HG03575 (cell line): ENCODE data around the gene FAM240B.

ENCODE experiments used
- ATAC-seq: cut with Tn5 transposase; IDR thresholded peaks from one replicate; pipeline ENCODE4 v1.9.1; 2021; ENCODE audit not compliant: unreplicated experiment, insufficient number of reproducible peaks, low FRiP score; ENCODE audit errors: extremely low read depth

The FAM240B gene

DNA sequence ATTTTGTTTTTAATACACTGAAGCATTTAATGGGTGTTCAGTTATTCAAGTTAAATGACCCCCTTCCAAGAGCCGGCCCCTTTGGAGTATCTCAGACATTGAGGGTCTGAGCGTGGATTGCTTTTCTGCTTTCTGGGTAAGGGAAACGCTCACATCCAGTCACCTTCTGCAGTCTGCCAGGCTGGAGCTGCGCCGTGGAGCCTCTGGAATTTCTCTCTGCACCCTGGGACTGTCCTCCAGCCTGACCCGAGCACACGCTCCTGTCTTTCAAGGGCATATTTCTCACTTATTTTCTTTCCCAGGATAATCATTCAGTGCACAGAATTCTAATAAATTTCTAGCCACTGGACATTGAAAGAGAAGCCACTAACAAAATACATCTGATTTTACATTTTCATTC lies 13.4 kb downstream of the FAM240B start:
- no peak for ATAC-seq

DNA sequence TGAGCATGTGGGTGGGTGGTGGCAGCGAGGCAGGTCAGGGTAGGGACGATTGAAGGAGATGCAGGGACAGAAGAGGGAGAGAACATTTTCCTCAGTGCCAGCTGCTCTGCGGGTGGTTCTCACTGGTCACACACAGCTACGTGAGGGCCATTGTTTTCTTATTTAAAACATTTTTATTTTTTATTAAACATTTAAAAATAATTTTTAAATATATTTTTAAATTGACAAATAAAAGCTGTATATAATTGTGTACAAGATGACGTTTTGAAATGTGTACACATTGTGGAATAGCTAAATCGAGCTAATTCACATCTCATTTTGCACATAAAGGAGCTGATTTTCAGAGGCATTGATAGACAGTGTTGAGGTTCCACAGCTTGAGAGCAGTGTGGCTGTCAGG lies 14.0 kb downstream of the FAM240B start:
- ATAC-seq, result no peak

DNA sequence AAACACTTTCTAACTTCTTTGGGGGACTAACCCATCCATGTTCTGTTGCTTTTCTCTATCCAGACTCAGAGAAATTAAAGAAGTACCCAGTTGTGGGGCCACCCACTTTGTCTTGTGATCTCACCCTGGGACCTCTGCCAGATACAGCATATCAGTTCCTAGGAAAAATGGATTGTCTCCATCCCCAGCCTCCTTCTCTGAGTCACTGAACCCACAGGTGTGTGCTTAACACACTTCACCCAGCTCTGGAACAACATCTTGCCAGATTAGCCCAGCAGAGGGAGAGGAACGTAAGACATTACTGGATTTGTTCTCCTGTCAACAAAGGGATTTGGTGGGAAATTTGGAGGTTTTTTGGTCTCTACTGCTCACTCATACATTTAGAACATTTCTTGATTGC lies 19.2 kb downstream of the FAM240B start:
- ATAC-seq, result no peak

DNA sequence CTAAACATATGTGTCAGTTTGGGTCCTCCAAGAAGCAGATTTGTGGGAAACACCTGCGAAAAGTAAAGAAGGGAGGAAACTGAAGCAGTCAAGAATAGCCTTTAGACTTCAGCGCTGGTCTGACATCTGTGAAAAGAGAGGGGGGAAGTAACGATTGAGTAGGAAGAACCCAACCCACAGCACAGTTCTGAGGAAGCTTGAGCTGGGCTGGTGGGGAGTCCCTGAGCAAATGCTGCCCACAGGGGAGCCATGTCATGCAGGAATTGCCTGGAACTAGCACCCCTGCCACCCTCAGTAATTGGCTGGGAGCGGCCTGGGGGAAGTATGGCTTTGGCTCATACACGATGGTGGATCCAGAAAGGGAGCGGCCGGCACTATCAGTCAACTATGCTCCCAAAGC lies 20.6 kb downstream of the FAM240B start:
- ATAC-seq, result no peak

DNA sequence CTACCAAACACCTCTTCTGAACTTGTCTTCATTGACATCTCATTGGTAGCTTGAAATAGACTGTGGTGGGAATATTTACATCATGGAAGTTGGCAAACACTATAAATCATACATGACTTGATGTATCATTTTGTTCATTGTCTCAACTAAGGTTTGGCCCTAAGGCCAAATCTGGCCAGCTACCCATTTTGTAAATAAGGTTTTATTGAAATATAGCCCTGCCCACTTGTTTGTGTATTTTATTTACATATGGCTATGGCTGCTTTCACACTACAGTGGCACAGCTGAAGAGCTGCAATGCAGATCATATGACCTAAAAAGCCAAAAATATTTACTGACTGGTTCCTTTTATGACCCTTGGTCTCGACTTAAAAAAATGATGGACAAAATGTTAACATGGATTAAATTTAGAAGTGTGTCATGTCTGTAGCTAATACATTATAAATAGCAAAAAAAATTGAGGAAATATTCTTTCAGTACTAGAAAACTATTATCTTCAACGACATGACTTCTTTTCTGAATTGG lies 22.1 kb downstream of the FAM240B start:
- no peak for ATAC-seq

DNA sequence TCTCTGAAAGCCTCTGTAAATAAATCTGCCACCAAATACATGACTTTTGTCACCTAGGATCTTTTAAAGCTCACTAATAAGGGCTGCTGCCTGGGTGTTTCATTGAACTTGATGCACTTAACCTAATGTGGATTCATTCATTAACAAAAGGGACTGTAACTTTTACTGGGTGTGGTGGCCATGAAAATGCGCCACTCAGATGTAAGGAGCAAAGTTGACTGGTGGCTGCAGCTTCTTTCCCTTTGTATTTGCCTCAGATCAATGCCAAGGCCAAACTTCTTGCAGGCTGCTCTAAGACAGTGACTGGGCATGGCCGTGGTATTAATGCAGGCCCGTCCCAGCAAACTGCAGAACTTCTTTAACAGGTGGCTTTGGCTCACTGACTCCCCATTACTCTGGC lies 22.9 kb downstream of the FAM240B start:
- ATAC-seq, result no peak

DNA sequence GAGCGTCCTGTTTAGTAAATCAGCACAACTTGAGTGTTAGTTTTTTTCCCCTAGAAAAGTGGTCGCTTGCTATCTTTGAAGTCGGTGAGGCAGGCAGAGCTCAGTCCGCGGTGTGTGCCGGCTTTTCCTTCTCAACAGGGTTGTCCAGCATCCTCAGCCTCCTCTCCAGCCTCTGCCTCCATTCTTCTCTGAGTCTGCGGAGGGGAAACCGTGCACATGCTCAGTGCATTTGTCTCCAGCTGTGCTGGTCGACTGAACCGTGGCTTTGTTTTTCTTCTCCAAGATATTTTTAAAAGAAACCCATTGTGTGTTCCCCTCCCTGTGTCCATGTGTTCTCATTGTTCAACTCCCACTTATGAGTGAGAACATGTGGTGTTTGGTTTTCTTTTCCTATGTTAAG lies 25.3 kb downstream of the FAM240B start:
- ATAC-seq, result no peak

DNA sequence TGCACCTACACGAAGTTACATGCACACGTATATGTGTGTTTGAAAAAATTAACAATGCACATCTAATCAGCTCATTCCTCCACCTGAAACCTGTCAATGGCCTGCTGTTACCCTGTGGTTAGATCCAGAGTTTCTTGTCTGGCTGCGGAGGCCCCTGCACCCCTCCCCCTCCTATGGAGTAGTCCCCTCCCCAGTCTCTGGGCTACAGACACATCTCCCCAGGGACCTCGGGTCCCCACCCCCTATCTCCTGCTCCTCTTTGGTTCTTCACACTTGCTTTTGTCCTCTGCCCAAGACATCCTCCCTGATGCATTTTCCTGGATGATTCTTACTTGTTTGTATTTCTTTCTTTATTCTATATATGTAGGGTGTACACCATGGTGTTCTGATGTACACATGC lies 27.2 kb downstream of the FAM240B start:
- no peak for ATAC-seq

DNA sequence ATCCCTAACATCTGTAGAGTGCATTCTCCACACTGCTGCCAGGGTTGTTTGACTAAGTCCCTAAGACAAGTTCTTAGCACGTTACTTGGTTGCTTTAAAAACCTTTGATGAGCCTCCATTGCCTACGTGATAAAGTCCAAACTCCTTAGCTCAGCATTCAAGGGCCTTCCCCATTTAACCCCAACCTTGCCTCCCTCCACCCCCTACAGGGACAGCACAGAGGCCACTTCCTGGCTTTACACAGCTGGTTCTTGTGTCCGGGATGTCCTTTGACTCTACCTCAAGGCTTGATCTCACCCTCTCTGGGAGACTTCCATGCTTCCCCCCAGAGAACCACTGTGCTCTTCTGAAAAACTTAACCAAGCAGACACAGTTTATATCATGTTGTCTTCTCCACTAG lies 29.4 kb downstream of the FAM240B start:
- ATAC-seq, result no peak

DNA sequence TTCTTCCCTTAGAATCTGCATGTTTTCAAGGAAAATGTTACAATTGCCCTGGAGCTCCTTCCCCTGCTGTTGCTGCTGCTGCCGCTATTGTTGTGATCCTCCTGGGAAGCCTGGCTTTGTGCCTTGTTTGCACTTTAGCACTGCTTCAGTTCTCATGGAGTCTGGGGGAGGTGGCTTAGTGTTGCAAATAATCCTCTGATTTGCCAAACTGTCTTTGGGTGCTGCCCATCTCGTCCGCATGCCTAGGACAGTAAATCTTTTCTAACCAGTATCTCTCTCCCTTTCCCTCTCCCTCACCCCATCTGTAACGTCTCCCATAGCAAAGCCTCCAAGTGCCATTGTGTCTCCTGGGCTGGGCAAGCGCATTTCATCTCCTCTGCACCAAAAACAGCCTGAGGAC lies 30.3 kb downstream of the FAM240B start:
- no peak for ATAC-seq

DNA sequence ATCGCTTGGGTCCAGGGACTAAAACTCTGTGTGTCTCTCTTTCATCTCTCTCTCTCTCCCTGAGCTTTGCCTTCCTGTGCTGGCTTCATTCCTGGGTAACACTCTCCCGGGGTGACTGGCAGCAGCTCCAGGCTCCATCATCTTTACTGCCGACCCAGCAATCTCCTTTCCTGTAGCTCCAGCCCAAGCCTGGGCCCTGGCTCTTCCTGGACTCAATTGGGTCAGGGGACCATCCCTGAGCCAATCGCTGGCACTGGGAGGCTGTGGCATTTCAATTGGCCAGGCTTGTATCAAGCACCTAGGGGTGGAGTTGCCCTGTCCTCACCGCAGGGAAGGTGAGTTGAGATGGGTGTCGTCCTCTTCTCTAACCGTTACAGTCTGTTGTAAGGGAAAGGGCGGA lies 31.9 kb downstream of the FAM240B start:
- ATAC-seq, result no peak

DNA sequence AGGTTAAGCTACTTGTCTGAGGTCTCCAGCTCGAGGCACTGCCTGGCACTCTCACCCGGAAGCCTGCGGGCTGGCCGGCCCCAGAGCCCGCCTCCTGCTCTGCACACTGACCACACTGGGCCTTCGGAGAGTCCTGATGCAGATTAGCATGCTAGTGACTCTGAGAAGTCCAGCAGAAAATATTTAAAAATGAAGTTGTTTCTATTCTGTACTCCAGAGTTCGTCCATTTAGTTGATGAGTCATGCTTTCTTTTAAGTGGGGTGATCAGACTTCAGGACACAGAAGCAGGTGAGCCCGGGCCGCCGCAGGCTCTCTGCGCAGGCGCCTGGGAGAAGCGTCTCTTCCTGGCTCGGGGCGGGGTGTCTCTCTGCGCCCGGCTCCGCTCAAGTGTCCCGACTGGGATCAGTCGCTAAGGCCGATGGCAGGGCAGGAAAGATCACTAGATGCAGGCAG lies 32.5 kb downstream of the FAM240B start:
- no peak for ATAC-seq

DNA sequence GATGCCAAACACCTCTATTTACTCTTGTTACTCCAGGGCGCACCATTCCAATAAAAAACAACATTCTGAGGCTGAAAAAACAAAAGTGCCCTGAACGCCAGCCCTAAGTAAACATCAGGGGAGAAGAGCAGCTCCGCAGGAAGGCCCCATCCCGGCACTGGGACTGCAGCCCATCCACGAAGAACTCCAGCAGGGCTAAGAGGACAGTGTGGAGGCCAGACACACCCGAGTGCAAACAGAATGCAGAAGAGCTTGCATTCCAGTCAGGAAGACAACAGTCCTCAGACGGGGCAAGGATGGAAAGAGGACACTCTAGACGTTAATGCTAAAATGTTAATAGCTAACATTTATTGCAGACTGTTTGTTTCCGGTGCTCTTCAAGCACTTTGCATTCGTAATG lies 33.0 kb downstream of the FAM240B start:
- ATAC-seq, result no peak

DNA sequence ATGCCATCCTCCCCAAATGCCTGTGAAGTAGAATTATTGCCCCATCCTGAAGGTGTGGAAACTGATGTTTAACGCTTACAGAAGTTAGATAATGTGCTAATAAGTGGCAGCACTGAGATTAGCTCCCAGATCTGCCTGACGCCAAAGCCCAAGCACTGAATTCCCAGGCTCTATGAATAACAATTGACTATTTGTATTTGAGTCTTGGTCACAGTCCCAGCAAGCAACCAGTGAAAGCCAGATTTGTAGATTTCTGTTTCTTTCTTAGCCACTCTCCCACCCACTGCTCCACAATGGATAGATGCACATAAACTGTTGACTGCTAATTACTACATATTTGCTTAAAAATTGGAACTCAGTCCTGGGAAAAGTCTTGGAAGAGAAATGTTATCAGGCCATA lies 34.4 kb downstream of the FAM240B start:
- ATAC-seq, result no peak

DNA sequence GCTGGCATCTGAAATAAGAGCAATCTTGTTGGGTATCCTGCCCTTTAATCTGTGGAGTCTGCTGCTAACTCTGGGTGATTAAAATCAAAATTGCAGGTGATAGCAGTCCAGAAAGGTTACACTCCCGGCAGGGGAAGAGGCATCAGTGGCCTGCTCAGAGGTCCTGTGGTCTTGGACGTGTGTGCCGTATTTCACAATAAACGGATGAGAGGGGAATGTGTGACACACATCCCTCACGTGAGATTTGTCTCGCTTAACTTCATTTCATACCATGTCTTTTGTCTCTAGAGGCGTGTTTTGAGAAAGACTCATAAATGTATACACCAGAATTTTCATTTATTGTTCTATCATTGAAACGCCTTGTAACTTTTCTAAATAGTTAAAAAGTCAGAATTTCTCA lies 36.6 kb downstream of the FAM240B start:
- no peak for ATAC-seq

DNA sequence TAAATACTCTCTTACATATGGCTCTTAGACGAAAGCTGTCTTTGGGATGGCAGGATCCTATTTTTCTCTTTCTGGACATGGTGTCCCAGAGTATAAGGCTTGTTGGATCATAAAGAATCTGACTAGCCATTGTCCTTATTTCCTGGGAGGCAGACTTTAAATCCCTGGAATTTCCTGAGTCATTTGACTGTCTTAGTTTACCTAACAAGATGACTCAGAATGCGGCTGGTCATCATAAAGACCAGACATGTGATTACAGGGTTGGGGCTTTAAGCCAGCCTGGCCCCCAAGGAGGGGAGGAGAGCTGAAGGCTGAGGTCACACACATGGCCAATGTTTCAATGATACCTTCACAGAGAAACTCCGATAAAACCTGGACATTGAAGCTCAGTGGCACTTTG lies 37.2 kb downstream of the FAM240B start:
- no peak for ATAC-seq

DNA sequence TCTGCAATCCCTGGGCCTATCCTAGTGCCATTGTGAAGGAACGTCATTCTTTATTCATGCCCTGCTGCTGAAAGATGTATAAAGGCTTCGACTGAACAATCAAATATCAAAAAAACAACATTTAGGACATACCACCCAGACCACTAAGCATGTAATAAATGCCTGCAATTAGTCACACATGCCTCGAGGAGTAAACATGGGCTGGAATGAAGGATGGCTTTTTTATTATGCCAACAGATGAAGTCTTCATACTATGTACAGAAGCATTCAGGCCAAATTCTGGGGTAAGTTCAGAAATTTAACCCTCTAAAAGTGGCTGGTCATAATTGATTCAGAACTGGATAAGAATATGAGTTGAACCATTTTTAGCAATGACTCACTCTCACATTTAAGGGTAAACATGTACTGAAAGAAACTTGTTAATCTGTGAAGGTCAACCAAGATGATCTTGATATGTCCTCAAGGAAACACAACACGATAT lies 38.1 kb downstream of the FAM240B start:
- ATAC-seq, result no peak

DNA sequence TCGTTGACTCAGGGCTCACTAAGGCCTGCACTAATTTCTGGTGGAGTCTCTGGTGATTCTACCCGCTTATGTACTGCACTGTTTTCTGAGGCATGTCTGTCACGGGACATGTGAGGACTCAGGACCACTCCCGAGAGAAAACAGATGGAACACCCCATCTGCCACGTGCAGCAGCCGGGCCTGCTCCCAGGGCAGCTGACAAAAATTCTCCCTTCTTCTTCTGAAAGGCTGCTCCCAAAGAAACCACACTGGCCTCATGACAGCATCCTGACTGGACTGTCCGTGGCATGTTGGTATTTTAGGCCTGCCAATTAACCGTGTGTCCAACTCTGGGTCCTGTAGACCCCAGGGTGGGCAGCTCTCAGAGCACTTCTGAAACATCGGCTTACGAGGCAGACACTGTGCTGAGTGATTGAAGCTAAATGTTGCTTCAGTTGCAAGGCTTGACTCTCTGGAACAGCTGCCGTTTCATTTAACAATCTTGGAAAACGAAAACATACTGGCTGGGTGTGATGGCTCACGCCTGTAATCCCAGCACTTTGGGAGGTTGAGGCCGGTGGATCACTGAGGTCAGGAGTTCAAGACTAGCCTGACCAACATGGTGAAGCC lies 39.0 kb downstream of the FAM240B start:
- ATAC-seq, result no peak

DNA sequence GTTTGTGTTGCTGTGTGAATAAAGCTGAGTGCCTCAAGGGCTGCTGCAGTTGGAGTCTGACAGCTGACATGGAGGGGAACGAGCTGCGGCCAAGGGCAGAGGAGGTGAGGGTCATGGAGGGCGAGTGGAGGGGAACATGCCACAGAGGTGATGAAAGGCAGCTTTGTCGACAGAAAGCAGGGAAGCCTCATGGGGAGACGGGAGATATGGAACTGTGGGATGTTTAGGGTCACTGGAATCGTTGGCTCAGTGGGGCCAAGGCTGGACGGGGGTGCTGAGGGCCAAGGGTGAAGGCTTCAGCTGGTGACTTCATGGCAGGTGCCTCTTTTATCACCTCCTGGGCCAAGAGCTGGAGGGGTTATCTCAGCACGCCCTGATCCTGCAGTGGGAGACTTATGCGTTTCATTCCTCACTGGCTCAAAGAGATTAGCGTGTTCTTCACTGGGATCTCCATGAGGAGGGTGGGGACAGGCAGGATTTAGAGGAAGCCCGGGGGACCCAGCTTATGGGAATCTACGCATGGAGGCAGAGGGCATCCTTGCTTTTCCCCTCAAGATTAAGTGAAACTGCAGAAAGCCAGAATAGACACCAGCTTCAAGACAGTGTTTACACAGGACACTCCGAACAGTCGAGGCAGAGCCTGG lies 42.2 kb downstream of the FAM240B start:
- ATAC-seq, result no peak

DNA sequence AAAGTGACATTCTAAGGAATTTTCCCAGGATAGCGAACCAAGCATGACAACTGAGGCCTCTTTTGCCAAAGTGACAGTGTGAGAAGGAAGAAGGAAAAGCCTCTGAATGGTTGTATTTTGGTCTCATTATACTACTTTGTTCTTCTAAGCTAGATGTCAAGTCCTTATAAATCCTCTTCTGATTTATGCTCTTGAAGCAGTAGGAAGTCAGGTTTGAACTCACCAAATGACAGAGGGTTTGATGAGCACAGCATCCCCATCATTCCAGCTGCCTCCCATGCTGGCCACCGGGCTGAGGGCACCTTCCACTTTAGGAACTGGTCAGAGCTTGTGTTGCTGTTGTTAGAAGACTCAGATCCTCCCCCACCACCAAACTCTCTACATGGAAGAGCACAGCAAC lies 44.1 kb downstream of the FAM240B start:
- ATAC-seq, result no peak

DNA sequence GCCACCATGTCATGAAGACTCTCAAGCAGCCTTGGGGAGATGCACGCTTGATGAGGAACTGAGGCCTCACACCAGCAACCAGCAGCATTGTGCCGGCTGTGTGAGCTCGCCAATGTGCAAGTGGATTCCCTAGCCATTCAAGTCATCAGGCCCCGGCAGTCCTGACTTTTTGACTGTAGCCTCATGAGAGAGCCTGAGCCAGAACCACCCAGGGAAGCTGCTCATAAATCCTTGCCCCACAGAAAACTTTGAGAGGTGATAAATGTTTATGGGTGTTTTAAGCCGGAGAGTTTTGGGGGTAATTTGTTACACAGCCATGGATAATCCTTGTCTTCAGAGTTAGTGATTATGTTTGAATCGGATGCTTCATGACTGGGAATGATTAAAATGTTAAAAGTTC lies 44.7 kb downstream of the FAM240B start:
- ATAC-seq, result no peak
